ENCODE data around the gene PCNX3.
"Not testable (repeated sequence)": the region's sequence is repeated elsewhere in the genome, so short reads cannot be mapped to it uniquely, and the experiment has no call there.

PCNX3 gene

GRCh38 chr11:65657426-65657825 is 41.9 kb downstream of the PCNX3 start:
- no peak for DNase-seq

- no peak for DNase-seq
Observed at GRCh38 chr11:65658174-65659021, 42.8 kb downstream of the PCNX3 start.

- DNase-seq, result no peak
Observed at GRCh38 chr11:65660038-65660437, 44.5 kb downstream of the PCNX3 start.

DNA sequence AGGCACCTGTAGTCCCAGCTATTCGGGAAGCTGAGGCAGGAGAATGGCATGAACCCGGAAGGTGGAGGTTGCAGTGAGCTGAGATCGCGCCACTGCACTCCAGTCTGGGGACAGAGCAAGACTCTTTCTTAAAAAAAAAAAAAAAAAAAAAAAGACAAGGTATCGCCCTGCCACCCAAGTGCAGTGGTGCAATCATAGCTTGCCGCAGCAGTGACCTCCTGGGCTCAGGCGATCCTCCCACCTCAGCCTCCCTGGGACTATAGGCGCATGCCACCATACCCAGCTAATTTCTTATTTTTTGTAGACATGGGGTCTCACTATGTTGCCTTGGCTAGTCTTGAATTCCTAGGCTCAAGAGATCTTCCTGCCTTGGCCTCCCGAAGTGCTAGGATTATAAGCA is 45.3 kb downstream of the PCNX3 start:
- not testable (repeated sequence) for DNase-seq

- no peak for DNase-seq
Observed at GRCh38 chr11:65661599-65662246, 46.1 kb downstream of the PCNX3 start.

GRCh38 chr11:65662247-65662798 is 46.7 kb downstream of the PCNX3 start:
- DNase-seq, result no peak

GRCh38 chr11:65662799-65663638 is 47.4 kb downstream of the PCNX3 start, which contains the start of gene RELA:
RELA (minus strand) TSS chr11:65662916; CDS start chr11:65662832, 84 bp downstream.
- peak; percentile 95 to 97 for DNase-seq

- DNase-seq, result peak; percentile 98
Observed at GRCh38 chr11:65663639-65664200, 48.1 kb downstream of the PCNX3 start.

DNA sequence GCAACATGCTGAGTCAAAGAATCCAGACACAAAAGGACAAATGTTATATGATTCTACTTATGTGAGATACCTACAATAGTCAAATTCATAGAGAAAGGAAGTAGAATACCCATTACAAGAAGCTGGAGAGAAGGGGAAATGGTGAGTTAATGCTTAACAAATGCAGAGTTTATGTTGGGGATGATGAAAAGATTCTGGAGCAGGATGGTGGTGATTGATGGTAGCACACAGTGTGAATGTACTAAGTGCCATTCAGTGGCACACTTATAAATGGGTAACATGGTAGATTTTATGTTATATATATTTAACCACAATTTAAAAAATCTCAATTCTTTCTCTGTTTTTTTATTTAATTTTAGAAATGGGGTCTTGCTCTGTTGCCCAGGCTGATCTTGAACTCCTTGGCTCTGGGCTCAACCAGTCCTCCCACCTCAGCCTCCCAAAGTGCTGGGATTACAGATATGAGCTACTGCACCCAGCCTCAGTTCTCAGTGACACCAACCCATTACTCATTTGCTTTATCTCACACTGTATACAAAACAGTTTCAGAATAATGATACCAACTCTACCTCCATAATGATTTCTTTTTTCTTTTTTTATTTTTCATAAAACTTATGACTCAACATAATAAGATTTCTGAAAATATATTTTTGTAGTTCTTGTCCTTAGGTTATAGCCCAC is 56.7 kb downstream of the PCNX3 start:
- peak in 1 of 2 donors; percentile 46 for DNase-seq

DNA sequence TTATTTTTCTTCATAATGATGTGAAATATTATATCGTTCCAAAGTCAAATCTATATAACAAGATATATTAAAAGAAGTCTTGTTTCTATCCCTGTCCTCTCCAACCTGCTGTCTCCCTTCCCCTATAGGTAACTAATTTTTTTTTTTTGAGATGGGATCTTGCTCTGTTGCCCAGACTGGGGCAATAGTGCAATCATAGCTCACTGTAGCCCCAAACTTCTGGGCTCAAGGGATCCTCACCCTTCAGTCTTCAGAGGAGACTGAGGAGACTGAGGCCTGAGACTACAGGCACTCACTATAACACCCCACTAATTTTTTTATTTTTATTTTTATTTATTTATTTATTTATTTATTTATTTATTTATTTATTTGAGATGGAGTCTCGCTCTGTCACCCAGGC is 57.4 kb downstream of the PCNX3 start:
- no peak for DNase-seq

DNA sequence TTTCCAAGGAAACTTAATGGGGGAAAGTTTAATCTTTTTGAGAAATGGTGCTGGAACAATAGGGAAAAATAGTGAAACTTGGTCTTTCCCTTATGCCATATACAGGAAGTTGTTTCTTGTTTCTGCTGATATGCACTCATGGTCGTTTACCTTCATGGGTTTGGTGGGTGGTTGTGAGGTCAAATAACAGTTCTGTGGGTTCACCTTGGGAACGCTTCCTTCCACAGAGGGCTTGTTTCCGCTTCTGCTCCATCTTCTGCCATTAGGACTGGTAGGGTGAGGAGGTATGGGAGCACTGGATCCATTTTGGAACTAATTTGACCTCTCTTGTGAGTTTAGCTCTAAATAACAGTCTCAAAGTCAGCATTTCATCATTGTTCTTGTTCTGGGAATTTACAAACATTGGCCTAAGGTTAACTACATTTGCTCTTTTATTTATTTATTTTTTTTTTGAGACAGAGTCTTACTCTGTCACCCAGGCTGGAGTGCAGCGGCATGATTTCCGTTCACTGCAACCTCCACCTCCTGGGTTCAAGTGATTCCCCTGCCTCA is 64.7 kb downstream of the PCNX3 start:
- DNase-seq, result no peak

DNA sequence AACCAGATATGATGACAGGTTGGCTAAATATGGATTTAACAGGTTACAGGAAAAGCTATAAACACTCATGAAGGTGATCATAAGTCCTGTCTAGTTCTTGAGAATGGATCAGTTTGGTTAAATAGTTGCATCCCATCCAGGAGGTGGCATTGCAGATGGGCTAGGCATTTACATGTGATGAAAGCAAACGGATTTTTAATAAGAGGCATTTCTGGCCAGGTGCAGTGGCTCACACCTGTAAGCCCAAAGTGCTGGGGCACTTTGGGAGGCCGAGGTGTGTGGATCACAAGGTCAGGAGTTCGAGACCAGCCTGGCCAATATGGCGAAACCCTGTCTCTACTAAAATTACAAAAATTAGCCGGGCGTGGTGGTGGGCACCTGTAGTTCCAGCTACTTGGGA is 67.9 kb downstream of the PCNX3 start:
- not testable (repeated sequence) for DNase-seq

GRCh38 chr11:65685981-65686380 is 70.4 kb downstream of the PCNX3 start:
- DNase-seq, result no peak

All from inflammatory macrophage treated with lipopolysaccharide for 1 hour (primary cell).